ENCODE data around the gene ADCY7.
"Not testable (repeated sequence)": the region's sequence is repeated elsewhere in the genome, so short reads cannot be mapped to it uniquely, and the experiment has no call there.

Gene ADCY7

GRCh38 chr16:50343566-50343965 lies 77.2 kb downstream of the ADCY7 start:
- DNase-seq: not testable (repeated sequence)

- DNase-seq: not testable (repeated sequence)
Observed at GRCh38 chr16:50345210-50345609, 78.9 kb downstream of the ADCY7 start.

GRCh38 chr16:50351116-50351515 lies 84.8 kb downstream of the ADCY7 start:
- DNase-seq: no peak

GRCh38 chr16:50351952-50352351 lies 85.6 kb downstream of the ADCY7 start:
- DNase-seq: no peak

- no peak for DNase-seq
Observed at GRCh38 chr16:50354082-50354481, 87.7 kb downstream of the ADCY7 start.

GRCh38 chr16:50354629-50355456 lies 88.5 kb downstream of the ADCY7 start:
- no peak for DNase-seq

GRCh38 chr16:50359626-50360025 lies 93.3 kb downstream of the ADCY7 start:
- no peak for DNase-seq

- DNase-seq: no peak
Observed at GRCh38 chr16:50360033-50360778, 93.9 kb downstream of the ADCY7 start.

- no peak for DNase-seq
Observed at GRCh38 chr16:50360779-50361178, 94.4 kb downstream of the ADCY7 start.

- no peak for DNase-seq
Observed at GRCh38 chr16:50363656-50364055, 97.3 kb downstream of the ADCY7 start.

- DNase-seq: no peak
Observed at GRCh38 chr16:50365791-50366575, 99.6 kb downstream of the ADCY7 start.
